Stimulated activated CD4-positive, alpha-beta T cell treated with anti-CD3 and anti-CD28 coated beads, Interleukin-12 subunit alpha, Interleukin-12 subunit beta, amount 100 ng/mL, for 4 hours (primary cell): ENCODE results near the gene PAOX.

Experiments used
- DNase-seq: peaks from one replicate; pipeline ENCODE4 v3.0.0-alpha.2; 2020

The PAOX gene

DNA sequence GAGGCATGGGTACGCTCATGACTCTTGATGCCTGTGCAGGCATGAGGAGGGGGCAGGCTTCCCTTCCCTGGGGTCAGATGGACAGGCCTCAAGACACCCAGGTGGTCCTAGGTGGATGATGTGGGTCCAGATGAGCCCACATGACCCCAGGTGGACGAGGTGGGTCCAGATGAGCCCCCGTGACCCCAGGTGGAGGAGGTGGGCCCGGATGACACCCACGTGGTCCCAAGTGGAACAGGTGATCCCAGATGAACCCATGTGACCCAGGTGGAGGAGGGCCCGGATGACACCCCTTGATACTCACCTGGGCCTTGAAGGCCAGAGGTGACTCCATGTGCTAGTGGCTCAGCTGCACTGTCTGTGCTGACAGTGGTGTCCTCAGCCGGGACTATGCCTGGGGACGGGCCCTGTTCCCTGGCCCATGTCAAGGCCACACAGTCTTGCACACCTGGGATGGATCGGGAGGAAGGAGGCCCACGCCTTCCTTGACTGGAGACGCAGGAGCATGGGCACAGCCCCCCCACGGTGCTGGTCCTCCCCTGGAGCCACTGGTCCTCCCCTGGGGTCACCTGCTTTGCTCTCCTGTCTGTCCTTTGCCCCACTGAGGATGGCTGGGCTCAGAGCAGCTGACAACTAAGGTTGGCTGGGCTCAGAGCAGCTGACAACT is 28.6 kb upstream of the PAOX start:
- DNase-seq, result no peak

GRCh38 chr10:133350950-133351329 is 28.1 kb upstream of the PAOX start:
- no peak for DNase-seq

- no peak for DNase-seq
Measured at GRCh38 chr10:133351408-133352318, 27.4 kb upstream of the PAOX start.

DNA sequence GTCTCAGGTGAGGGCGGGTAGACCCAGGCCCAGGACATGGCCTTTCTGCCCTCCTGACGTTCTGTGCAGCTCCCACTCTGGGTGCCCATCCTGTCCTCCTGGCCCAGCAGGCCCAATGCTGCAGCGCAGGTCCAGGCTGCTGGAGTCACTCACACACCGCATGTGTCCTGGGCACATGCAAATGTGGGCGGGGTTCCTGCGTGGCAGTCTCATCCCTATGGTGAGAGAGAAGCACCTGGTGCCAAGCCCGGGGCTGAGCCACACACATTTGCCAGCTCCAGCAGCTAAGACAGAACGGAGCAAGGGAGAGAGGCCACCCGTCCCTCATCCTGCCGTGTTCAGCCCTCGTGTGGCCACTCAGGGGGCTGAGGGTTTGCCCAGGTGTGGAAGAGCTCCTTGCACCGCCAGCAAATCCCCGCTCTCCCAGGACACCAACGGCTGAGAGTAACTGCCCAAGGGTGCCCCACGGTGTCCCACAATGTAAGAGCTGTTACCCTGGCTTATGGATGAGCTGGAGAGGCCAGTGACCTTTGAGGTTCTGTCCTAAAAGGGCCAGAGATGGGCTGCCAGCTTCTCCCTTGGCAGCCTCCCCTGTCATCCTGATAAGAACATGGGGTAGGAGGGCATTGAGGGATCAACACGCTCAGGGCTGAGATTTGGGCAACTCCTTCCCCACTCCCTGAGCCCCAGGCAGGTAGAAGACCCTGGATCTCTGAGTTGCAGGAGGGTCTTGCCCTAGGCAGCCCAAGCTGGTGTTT is 25.7 kb upstream of the PAOX start:
- no peak for DNase-seq

- DNase-seq, result no peak
Measured at GRCh38 chr10:133353988-133354605, 25.0 kb upstream of the PAOX start.

DNA sequence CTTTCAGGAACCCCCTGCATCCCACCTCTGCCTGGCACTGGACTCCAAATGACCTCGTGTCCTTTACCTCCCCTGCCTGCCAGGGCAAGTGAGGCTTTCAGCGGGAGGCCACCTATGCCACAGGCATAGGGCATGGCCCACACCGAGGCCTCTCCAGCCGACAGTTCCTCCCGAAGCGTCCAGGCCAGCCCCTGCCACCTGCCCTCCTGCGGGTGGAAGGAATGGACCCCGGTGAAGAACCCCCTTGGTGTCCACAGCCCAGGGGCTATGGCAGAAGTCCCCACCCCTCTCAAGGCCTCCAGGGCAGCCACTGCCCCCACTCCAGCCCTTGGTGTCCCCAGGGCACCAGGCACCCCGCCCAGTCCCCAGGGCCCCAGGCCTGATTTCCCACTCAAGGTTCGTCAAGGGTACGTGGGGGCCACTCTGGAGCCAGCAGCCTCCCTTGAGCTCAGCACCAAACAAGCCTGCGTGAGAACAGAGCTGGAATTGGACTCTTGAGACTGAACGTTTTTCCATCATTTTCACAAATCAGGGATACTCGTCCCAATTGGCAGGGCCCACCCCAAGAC is 24.3 kb upstream of the PAOX start:
- no peak for DNase-seq

DNA sequence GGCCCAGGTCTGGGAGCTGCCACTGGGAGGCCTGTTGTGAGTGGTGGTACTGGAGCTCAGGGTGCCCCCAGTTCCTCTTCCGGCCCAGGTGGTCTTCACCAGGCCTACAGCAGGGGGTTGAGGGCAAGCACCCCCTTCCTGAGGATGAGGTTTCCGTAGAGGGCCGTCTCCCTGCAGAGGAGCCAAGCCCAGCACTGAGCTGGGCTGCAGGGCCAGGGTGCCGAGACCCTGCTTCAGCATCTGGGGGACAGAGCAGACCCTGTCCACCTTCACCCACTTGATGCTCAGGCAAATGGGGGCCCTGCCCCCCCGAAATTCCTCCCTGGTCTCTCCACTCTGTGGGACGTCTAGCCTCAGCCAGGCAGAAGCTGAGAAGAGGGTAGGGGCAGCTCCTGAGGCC is 23.8 kb upstream of the PAOX start:
- no peak for DNase-seq

GRCh38 chr10:133355991-133356390 is 23.1 kb upstream of the PAOX start:
- no peak for DNase-seq

DNA sequence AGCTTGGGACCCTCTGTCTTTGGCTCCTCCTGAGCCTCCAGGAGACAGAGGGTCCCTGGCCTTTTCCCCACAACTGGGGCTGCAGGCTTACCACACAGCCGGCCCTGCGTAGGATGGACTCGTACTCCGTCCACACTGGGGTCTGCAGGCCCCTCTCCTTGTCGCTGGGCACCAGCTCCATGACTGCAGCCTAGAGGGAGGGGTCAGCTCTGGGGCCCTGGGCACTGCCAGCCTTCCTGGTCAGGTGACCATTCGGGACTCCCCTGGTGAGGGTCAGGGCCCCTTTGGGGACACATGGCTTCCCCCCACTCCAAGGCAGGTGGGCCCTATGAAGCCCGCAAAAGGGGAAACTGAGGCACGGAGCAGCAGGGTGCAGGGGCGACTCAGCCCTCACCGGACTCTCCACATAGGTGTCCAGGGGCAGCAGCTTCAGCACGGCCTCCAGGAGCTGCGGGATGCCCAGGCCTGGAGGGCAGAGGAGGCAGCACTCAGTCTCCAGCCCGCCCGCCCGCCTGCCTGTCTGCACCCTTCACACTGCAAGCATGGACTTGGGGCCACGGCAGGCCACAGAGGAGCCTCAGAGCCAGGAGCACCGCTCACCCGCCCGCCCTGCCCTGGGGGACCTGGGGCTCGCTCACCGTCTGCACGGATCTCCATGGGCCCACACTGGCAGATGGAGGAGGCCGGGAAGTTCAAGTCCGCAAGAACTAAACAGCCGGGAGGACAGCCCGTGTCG is 22.3 kb upstream of the PAOX start:
- no peak for DNase-seq

- peak; percentile 70 for DNase-seq
Measured at GRCh38 chr10:133357285-133358161, 21.5 kb upstream of the PAOX start, which contains the start of gene FUOM. TSS of gene FUOM (minus strand) at chr10:133358019. CDS start at chr10:133358007, 12 bp downstream.

DNA sequence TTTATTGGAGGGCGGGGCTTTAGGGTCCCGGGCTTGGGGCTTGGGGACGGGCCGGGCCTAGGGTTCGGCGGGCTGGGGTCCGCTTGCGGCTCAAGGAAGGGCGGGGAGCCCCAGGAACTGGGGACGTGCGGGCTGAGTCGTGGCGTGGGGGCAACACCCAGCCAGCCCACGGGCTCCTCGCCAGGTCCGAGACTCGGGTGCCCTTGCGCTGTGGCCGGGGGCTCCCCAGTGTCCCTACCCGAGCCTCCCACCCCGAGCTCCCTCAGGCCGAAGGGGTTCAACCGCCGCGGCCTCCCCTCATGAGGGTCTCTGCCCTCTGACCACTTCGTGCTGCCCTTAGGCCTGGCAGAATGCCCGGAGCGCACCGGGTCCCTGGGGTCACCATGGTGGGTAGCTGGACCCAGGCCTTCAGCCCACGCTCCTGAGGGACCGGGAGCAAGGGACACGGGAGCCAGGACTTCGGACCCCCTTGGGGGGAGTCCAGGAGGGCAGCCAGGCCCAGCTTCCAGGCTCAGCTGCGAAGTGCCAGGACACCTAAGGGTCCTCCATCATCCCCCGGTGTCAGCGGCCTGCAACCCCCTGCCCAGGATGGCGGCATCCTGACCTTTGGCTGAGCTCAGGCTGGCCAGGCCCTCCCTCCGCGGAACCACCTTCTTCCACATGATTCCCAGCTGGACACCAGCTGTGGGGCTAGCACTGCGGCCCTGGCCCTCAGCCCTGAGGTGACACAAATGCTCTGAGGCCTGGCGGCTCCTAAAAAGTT is 20.7 kb upstream of the PAOX start:
- no peak for DNase-seq

- no peak for DNase-seq
Measured at GRCh38 chr10:133358925-133359310, 20.1 kb upstream of the PAOX start.

DNA sequence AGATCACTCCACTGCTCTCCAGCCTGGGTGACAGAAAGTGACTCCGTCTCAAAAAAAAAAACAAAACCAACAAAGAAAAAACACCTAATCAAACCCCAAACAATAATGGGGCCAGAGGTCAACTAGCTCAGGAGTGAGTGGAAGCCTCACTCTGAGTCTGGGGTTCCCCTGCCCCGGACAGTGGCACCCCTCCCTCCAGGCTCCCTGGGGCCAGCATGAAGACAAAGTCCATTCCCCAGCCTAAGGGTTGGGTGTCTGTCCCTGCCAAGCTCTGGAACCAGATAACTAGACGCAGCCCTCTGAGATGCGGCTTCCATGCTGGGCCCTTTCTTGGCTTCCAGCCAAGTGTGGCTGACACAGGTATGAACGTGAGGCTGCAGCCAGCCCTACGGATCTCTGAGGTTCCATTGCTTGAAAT is 19.5 kb upstream of the PAOX start:
- no peak for DNase-seq

DNA sequence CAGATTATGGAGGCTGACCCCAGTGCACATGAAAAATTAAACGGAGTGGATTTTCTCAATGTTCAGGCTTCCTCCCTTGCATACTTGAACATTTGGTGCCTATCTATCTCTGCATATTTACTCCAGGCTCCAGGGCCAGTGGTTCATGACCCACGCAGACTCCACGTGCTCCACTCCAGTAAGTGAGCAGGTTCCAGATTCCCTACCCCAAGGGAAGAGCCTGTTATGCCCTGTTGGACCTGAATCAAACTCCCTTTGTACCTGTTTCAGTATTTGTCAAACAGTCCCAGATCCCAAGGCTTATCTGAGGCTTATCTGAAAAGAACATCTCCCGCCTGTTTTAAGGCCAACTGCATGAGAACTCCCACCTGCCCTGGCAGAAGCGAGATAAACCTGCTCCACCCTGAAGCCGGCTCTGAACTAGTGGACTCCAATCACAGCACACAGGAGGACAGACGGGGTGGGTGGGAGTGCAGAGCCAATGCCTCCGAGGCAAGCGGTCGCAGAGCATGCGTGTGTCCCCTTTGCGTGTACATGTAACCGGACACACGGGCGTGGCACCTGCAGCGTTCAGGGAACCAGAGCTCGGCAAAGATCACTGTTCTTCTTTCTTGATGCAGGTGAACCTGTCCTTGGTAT is 19.0 kb upstream of the PAOX start:
- DNase-seq, result no peak

GRCh38 chr10:133361227-133361626 is 17.8 kb upstream of the PAOX start:
- DNase-seq, result no peak

- no peak for DNase-seq
Measured at GRCh38 chr10:133361773-133362441, 17.2 kb upstream of the PAOX start.

DNA sequence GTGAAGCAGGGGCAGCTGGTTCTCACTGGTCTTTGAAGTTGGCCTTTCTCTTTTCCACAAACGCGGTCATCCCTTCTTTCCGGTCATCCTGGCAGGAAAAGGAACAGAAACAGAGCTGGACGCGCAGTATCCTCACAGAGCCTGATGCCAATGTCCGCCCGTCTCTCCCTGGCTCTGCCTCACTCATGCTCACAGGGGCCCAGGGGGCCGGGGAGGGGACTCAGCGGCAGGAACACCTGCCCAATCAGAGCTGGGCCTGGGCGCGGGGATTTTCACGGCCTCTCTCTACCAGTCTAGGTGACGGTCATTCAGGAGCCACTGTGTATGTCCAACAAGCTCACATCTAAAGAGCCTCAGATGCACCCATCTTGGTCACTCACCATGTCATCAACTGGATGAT is 16.2 kb upstream of the PAOX start:
- DNase-seq, result no peak

- no peak for DNase-seq
Measured at GRCh38 chr10:133364645-133365431, 14.2 kb upstream of the PAOX start.
